HEK293T (cell line): Measurements from ENCODE around the gene GAL3ST2.

Experiments
- CTCF ChIA-PET: fragments of 350-600 bp; formaldehyde crosslinking; extraction: SDS; loops from one replicate; lab custom pipeline; 2021; ENCODE audit warnings: antibody characterized with exemption, inconsistent platforms; lab: Yijun Ruan, JAX
- POLR2A ChIA-PET: fragments of 350-600 bp; formaldehyde crosslinking; extraction: SDS; loops from one replicate; lab custom pipeline; 2020; ENCODE audit warnings: antibody characterized with exemption, inconsistent platforms; lab: Yijun Ruan, JAX
- DNase-seq: peaks from one replicate; pipeline ENCODE4 v3.0.0; 2012; ENCODE audit warnings: mixed read lengths; ENCODE audit errors: extremely low spot score
- ARNT ChIP-seq: fragments of 450-650 bp; IDR thresholded peaks from 2 replicates; pipeline ENCODE4 v1.6.1; 2017; ENCODE audit warnings: mild to moderate bottlenecking
- BHLHE40 ChIP-seq: fragments of 450-650 bp; IDR thresholded peaks from 2 replicates; pipeline ENCODE4 v1.6.1; 2016; ENCODE audit warnings: mild to moderate bottlenecking, moderate library complexity, borderline replicate concordance
- CTBP1 ChIP-seq: fragments of 450-650 bp; IDR thresholded peaks from 2 replicates; pipeline ENCODE4 v1.6.1; 2016; ENCODE audit warnings: borderline replicate concordance
- ELF4 ChIP-seq: fragments of 450-650 bp; IDR thresholded peaks from 2 replicates; pipeline ENCODE4 v1.6.1; 2017; ENCODE audit warnings: antibody characterized with exemption
- FOXA1 ChIP-seq: fragments of 450-650 bp; IDR thresholded peaks from 2 replicates; pipeline ENCODE4 v1.6.1; 2016; ENCODE audit warnings: mild to moderate bottlenecking
- FOXK2 ChIP-seq: fragments of 450-650 bp; IDR thresholded peaks from 2 replicates; pipeline ENCODE4 v1.6.1; 2016; ENCODE audit warnings: mild to moderate bottlenecking
- FOXM1 ChIP-seq: fragments of 450-650 bp; IDR thresholded peaks from 2 replicates; pipeline ENCODE4 v1.6.1; 2017; ENCODE audit warnings: mild to moderate bottlenecking, borderline replicate concordance
- HDGF ChIP-seq: fragments of 450-650 bp; IDR thresholded peaks from 2 replicates; pipeline ENCODE4 v1.6.1; 2017; ENCODE audit warnings: antibody characterized with exemption, borderline replicate concordance
- L3MBTL2 ChIP-seq: fragments of 450-650 bp; conservative IDR thresholded peaks from 2 replicates; pipeline ENCODE4 v1.6.1; 2016; ENCODE audit warnings: mild to moderate bottlenecking
- LEF1 ChIP-seq: fragments of 450-650 bp; IDR thresholded peaks from 2 replicates; pipeline ENCODE4 v1.6.1; 2017; ENCODE audit warnings: mild to moderate bottlenecking, borderline replicate concordance
- NFRKB ChIP-seq: fragments of 450-650 bp; IDR thresholded peaks from 2 replicates; pipeline ENCODE4 v1.6.1; 2016; ENCODE audit warnings: mild to moderate bottlenecking, moderate library complexity
- SP1 ChIP-seq: fragments of 450-650 bp; IDR thresholded peaks from 2 replicates; pipeline ENCODE4 v1.6.1; 2017
- SUZ12 ChIP-seq: fragments of 450-650 bp; IDR thresholded peaks from 2 replicates; pipeline ENCODE4 v1.6.1; 2016; ENCODE audit warnings: mild to moderate bottlenecking
- TARDBP ChIP-seq: fragments of 450-650 bp; IDR thresholded peaks from 2 replicates; pipeline ENCODE4 v1.6.1; 2016
- ZNF384 ChIP-seq: fragments of 450-650 bp; IDR thresholded peaks from 2 replicates; pipeline ENCODE4 v1.6.1; 2016
- TF ChIP-seq, protein P1 (sequence below): fragments of 450-650 bp; IDR thresholded peaks from 2 replicates; pipeline ENCODE4 v1.6.1; 2016

Gene GAL3ST2

GRCh38 chr2:241809383-241810306 lies 33.0 kb downstream of the GAL3ST2 start:
- POLR2A ChIA-PET = no interaction called here
- CTCF ChIA-PET = no interaction called here
- DNase-seq = no peak

GRCh38 chr2:241810307-241811200 lies 33.9 kb downstream of the GAL3ST2 start:
- CTCF ChIA-PET = no interaction called here
- POLR2A ChIA-PET = no interaction called here
- no peak for TF ChIP-seq L3MBTL2
- TF ChIP-seq FOXK2 = no peak
- no peak for TF ChIP-seq ELF4
- no peak for TF ChIP-seq BHLHE40
- TF ChIP-seq HDGF = no peak
- no peak for TF ChIP-seq ARNT
- no peak for TF ChIP-seq CTBP1
- no peak for TF ChIP-seq ZNF384
- TF ChIP-seq FOXM1 = no peak
- TF ChIP-seq SUZ12 = no peak
- TF ChIP-seq NFRKB = no peak
- TF ChIP-seq TARDBP = no peak
- TF ChIP-seq LEF1 = no peak
- DNase-seq = no peak

More at GRCh38 chr2:241809383-241810306, 33.0 kb downstream of the GAL3ST2 start:
- no peak for TF ChIP-seq BHLHE40
- TF ChIP-seq SUZ12 = no peak
- no peak for TF ChIP-seq L3MBTL2
- no peak for TF ChIP-seq ZNF384
- TF ChIP-seq, protein P1, sequence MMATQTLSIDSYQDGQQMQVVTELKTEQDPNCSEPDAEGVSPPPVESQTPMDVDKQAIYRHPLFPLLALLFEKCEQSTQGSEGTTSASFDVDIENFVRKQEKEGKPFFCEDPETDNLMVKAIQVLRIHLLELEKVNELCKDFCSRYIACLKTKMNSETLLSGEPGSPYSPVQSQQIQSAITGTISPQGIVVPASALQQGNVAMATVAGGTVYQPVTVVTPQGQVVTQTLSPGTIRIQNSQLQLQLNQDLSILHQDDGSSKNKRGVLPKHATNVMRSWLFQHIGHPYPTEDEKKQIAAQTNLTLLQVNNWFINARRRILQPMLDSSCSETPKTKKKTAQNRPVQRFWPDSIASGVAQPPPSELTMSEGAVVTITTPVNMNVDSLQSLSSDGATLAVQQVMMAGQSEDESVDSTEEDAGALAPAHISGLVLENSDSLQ = no peak
- TF ChIP-seq FOXA1 = no peak
- TF ChIP-seq LEF1 = no peak
- TF ChIP-seq FOXM1 = no peak
- TF ChIP-seq HDGF = no peak
- TF ChIP-seq NFRKB = no peak
- no peak for TF ChIP-seq SP1
- no peak for TF ChIP-seq TARDBP
- no peak for TF ChIP-seq ELF4
- TF ChIP-seq FOXK2 = no peak
- TF ChIP-seq ARNT = no peak
- no peak for TF ChIP-seq CTBP1

DNA sequence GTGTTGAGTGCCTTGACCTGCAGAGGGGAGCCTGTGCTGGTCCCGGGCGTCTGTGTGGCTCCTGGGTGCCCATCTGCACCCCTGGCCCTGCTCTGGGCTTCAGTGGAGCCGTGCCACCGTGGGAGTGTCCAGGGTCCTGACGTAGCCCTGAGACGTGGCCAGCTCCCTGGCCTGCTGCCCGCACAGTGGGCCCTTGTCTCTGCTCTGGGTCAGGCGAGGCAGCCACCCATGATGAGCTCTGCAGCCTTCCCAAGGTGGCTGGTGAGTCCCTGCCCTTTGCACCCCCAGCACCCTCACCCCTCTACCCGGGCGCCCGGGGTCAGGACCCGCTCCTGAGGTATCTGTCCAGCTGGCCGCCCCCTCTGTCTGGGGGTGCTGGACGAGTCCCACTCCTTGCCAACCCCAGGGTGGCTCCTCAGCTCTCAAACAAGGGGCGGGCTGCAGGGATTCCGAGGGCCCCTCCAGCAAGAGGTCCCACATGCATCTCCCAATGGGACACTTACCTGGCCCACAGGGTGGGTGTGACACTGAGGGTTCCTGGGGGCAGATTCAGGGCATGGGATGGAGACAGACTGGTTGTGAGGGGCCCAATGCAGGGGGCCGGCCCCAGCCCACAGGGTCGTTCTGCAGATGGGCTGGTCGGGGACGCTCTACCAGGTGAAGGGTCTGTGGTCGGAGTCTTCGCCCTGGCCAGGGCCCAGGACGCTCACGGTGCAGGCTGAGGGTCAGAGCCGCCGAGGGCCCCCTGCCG lies 34.8 kb downstream of the GAL3ST2 start:
- TF ChIP-seq FOXM1 (no peak), LEF1 (no peak), ELF4 (no peak), CTBP1 (no peak), NFRKB (no peak), HDGF (no peak), ZNF384 (no peak), TARDBP (no peak), SP1 (no peak), FOXA1 (no peak), ARNT (no peak)
- POLR2A ChIA-PET = no interaction called here
- DNase-seq = no peak
- CTCF ChIA-PET = no interaction called here

GRCh38 chr2:241811952-241812729 lies 35.5 kb downstream of the GAL3ST2 start:
- TF ChIP-seq FOXK2 = no peak
- no peak for TF ChIP-seq SP1
- no peak for TF ChIP-seq ELF4
- no peak for TF ChIP-seq NFRKB
- no peak for TF ChIP-seq BHLHE40
- no peak for TF ChIP-seq CTBP1
- no peak for TF ChIP-seq LEF1
- no peak for TF ChIP-seq HDGF
- TF ChIP-seq L3MBTL2 = no peak
- no peak for TF ChIP-seq ARNT
- TF ChIP-seq, protein P1 = no peak
- no peak for TF ChIP-seq SUZ12
- TF ChIP-seq TARDBP = no peak
- TF ChIP-seq FOXA1 = no peak
- TF ChIP-seq FOXM1 = no peak
- no peak for TF ChIP-seq ZNF384
- no peak for DNase-seq
- POLR2A ChIA-PET = no interaction called here
- CTCF ChIA-PET = no interaction called here
